GM21526 (cell line): Measurements from ENCODE around the gene ALDOB.

ENCODE experiments used
- ATAC-seq: cut with Tn5 transposase; IDR thresholded peaks from one replicate; pipeline ENCODE4 v1.9.1; 2021; ENCODE audit warnings: moderate library complexity; ENCODE audit not compliant: unreplicated experiment, low FRiP score

The ALDOB gene

DNA sequence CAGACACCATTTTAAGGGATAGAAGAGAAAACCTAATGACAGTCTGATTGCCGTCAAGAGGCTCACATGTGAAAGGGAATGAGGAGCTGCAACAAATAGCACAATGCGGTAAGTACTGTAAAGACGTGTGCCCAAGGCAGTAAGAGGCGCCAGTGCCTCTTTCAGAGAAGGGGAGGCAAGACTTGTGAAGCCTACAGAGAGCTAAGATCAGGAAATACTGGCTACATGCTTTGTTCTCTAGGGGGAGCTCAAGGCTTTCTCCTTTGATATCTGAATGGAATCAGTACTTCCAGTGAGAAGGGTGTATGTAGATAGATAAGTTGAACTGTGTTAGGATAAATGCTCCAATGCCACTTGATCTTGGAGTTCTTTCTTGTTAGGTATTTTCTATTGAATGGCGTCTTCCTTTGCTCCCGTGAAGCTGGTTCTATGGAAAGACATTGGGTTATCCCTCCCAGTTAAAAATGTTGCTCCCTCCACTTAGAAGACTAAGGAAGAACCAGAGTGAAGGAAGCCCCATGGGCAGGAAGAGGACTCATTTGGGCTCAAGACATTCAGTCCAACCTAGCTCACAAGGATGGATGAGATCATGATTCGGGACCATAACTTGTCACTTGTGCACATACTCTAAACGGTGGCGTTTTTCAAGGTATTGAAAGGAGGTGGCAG is 23.5 kb upstream of the ALDOB start:
- ATAC-seq: peak; percentile 84

- no peak for ATAC-seq
Observed at GRCh38 chr9:101457003-101457402, 21.4 kb upstream of the ALDOB start.

DNA sequence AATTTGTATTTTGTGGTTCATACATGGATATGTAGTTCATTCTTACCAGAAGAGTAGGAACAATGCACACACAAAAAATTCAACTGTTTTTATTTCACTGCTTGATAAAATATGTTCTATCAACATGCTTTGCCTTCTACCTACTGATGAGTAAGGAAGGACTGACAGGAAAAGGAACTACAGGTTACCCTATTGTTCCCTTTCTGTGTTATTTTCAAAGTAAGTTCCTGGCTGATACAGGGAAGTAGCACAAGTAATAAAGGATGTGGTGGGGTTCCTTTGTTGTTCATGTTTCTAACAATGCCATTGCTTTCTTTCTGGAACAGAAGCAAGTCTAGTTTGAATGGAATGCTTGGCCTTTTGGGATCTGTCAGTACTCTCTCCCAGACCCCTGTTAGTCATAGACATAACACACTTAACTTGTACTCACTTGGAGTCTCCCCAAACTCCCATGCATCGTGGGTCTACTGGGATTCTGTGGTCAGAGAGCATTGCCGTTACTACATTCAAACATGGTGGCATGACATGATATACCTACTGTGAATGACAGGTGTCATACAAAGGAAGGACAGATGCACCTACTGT is 20.2 kb upstream of the ALDOB start:
- ATAC-seq: no peak

DNA sequence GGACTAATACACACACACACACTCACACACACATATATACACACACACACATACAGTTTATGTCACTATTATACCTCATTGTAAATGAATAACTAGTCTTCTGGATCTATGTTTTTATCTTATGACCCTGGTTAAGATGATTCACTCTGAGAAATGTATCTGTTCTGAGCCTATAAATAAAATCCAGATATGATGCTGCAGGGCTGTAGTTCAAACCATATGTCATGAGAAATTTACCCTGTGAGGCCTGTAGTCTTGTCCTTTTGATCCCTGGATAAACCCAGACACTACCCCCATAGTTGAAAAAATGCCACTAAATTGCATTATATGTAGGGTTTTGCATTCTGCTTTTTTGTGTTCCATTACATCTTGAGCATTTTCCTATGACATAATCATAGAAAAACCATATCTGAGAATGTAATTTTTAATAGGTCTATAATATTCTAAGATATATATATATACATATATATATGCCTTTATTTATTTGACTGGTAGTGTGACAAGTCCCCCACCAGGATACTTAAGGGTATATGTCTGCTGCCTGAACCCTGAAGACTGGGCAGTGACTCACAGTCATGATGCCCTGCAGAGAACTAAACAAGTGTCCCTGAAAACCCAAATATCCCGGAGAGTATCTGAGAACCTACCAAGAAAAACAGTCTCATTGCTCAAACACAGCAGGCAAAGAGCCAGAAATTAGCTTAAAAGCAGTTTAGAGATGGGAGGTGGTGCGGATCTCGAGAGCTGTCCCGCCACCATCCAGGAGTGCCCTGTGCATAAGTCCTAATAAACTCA is 18.4 kb upstream of the ALDOB start:
- no peak for ATAC-seq

DNA sequence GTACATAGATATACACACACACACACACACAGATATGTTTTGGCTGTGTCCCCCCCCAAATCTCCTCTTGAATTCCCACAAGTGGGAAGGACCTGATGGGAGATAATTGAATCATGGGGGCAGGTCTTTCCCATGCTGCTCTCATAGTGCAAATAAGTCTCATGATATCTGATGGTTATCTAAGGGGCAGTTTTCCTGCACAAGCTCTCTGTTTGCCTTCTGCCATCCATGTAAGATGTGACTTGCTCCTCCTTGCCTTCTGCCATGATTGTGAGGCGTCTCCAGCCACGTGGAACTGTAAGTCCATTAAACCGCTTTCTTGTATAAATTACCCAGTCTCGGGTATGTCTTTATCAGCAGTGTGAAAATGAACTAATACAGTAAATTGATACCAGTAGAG is 15.9 kb upstream of the ALDOB start:
- no peak for ATAC-seq

GRCh38 chr9:101450931-101451330 is 15.4 kb upstream of the ALDOB start:
- ATAC-seq: no peak

DNA sequence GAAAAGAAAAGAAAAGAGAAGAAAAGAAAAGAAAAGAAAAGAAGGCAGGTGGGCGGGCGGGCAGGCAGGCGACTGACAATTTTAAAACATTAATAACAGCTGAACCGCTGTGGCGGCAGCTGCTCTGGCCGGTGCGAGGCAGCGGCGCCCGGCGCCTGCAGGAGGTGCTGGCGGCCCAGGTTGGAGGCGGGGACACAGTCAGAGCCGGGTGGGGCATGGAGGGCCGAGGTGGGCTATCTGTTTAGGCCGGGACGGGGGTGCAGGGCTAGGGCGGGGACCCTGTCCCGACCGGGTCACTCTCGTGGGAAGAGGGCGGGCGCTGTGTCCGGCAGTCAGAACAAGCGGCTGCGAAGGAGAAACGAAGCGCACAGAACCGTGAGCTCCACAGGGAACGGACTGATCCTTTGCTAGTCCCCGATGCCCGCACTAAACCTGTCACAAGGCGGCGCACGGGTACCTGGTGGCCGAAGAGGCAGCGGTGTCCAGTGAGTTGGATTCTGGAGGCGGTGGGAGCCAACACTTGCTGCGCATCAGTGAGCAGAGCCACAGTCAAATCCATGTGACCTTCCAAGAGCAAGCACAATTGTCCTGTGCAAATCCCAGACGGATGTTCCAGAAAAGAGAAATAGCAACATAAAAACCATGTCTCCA is 13.6 kb upstream of the ALDOB start:
- ATAC-seq: peak; percentile 98

GRCh38 chr9:101448680-101449070 is 13.1 kb upstream of the ALDOB start:
- no peak for ATAC-seq

DNA sequence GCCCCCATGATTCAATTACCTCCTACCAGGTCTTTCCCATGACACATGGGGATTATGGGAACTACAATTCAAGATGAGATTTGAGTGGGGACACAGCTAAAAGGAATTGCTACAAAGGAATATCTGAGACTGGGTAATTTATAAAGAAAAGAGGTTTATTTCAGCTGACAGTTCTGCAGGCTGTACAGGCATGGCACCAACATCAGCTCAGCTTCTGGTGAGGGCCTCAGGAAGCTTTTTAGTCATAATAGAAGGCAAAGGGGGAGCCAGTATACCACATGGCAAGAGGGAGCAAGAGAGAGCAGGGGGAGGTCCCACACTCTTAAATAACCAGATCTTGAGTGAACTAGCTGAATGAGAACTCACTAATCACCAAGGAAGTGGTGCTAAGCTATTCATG is 11.2 kb upstream of the ALDOB start:
- ATAC-seq: no peak

GRCh38 chr9:101445353-101446029 is 9.9 kb upstream of the ALDOB start:
- no peak for ATAC-seq

GRCh38 chr9:101443364-101443771 is 7.8 kb upstream of the ALDOB start:
- no peak for ATAC-seq

- ATAC-seq: no peak
Observed at GRCh38 chr9:101442736-101443135, 7.2 kb upstream of the ALDOB start.

DNA sequence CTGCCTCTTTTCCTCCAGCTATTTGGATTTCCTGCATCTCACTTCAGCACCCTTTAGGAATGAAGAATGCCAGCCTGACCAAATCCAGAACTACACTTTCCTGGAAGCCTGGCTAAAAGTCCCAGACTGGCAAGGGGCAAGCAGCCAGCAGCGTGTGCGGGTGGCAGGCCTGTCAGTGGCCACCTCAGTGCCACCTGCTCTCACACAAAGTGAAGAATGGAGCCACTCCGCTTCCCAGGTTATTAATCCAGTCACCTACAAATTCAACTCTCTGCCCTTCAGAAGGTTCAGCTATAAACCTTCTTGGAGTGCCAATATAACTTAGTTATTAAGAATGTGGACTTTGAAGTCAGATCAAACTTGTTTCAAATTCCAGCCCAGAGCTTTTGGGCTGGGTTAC is 6.7 kb upstream of the ALDOB start:
- ATAC-seq: no peak

GRCh38 chr9:101440714-101441230 is 5.2 kb upstream of the ALDOB start:
- no peak for ATAC-seq

- no peak for ATAC-seq
Observed at GRCh38 chr9:101438523-101438922, 2.9 kb upstream of the ALDOB start.

DNA sequence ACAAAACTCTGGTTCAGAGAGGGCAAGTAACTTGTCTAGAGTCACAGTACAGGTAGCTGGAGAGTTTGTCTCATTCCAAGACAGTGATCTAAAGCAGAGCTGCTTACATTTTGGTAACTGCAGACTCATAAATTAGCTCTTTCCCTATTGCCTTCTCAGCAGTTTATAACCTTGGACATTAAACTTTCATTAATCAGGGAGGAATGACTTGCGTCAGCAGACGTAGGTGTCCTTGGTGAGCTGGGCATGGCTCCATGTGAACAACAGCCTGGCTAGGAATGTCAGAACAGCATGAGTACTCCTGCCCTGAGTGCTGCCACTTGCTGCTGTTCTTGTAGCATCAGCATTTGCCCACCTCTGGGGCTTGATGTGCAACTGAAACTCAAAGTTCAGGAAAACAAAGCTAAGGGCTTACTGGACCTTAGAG is 2.2 kb upstream of the ALDOB start:
- ATAC-seq: no peak

- no peak for ATAC-seq
Observed at GRCh38 chr9:101434998-101435397, 576 bp downstream of the ALDOB start.

GRCh38 chr9:101433229-101433628 is 2.3 kb downstream of the ALDOB start:
- ATAC-seq: no peak

DNA sequence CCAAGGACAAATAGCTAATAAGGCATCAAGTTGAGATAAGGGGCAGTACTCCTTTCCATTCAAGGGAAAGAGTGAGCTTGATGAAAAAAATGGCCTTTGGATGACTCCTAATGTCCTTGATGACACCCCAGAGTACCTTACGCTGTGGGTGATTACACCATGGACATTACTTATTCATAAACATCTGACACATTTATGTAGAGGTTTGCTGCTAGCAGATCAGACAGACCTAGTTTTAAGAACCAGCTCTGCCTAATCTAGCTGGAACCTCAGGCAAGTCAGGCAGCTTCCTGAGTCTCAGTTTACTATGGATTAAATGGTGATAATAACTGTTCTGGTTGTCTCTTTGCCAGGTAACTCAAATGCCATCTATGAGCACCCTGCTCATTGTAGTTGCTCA is 2.8 kb downstream of the ALDOB start:
- no peak for ATAC-seq

GRCh38 chr9:101432171-101432570 is 3.4 kb downstream of the ALDOB start:
- ATAC-seq: no peak

- no peak for ATAC-seq
Observed at GRCh38 chr9:101429736-101430135, 5.8 kb downstream of the ALDOB start.
